HUES6 (cell line): Measurements from ENCODE around the gene CCDC92.

Experiments used
- H3K27ac ChIP-seq: 2 replicates; pipeline ENCODE4 v1.7.0; 2013; ENCODE audit warnings: low read depth, mild to moderate bottlenecking, low read length, inconsistent platforms
- H3K27me3 ChIP-seq: 2 replicates; pipeline ENCODE4 v1.6.1; 2013; ENCODE audit warnings: low read length; ENCODE audit not compliant: control insufficient read depth, insufficient read depth
- H3K36me3 ChIP-seq: 2 replicates; pipeline ENCODE4 v1.6.1; 2013; ENCODE audit warnings: low read length; ENCODE audit not compliant: control insufficient read depth, insufficient read depth
- H3K4me1 ChIP-seq: 2 replicates; pipeline ENCODE4 v1.6.1; 2013; ENCODE audit warnings: low read length; ENCODE audit not compliant: control insufficient read depth, insufficient read depth
- H3K4me3 ChIP-seq: 2 replicates; pipeline ENCODE4 v1.5.1; 2013; ENCODE audit warnings: low read depth, low read length
- H3K9ac ChIP-seq: one replicate; pipeline ENCODE4 v1.6.1; 2013; ENCODE audit warnings: mild to moderate bottlenecking, low read length
- H3K9me3 ChIP-seq: 2 replicates; pipeline ENCODE4 v1.6.1; 2013; ENCODE audit warnings: low read depth, low read length; ENCODE audit not compliant: control insufficient read depth, insufficient read depth

The CCDC92 gene

DNA sequence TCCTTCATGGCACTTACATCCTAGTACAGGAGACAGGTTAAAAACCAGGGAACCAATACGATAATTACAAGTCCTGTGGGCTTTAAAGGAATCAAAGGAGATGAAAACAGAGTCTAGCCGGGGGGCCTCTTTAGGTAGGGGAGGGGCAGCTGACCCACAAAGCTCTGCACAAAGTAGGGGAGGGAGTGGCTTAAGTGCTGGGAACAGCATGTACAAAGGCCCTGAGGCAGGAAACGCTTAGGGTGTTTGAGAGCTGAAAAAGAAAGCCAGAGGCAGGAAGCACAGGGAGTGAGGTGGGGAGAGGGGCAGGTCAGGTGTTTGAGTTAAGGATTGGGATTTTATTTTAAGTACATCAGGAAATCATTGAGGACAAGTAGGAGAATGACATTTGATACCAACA is 38.1 kb upstream of the CCDC92 start:
- no peak overlapping the region for H3K27ac ChIP-seq
- no peaks in the 10 kb centered on the region for H3K9me3 ChIP-seq
- no peak overlapping the region for H3K9ac ChIP-seq
- no peaks in the 10 kb centered on the region for H3K27me3 ChIP-seq
- H3K4me3 ChIP-seq = no peak overlapping the region
- peaks cover 7% of the 10 kb centered on the region; the same call in 1 of the 2 replicates for H3K4me1 ChIP-seq
- H3K36me3 ChIP-seq = peaks cover 22% of the 10 kb centered on the region

DNA sequence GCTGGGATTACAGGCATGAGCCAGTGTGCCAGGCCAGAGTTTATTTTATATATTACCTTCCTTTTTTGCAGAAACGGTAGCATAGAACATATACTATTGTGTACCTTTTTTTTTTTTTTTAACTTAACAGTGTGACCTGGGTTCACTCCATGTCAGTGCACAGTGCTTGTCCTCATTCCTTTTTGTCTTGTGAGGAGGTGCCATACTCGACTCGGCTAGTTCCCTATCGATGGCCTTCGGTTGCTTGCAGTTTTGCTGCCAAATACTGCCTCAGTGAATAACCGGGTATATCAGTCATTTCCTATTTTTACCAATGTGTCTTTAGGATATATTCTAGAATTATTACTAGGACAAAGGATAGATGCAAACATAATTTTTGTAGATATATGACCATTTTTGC is 37.1 kb upstream of the CCDC92 start:
- no peak overlapping the region for H3K4me3 ChIP-seq
- H3K36me3 ChIP-seq = peaks cover 22% of the 10 kb centered on the region
- H3K27me3 ChIP-seq = no peaks in the 10 kb centered on the region
- H3K4me1 ChIP-seq = peaks cover 7% of the 10 kb centered on the region; the same call in 1 of the 2 replicates
- no peak overlapping the region for H3K9ac ChIP-seq
- H3K9me3 ChIP-seq = no peaks in the 10 kb centered on the region
- no peak overlapping the region for H3K27ac ChIP-seq

DNA sequence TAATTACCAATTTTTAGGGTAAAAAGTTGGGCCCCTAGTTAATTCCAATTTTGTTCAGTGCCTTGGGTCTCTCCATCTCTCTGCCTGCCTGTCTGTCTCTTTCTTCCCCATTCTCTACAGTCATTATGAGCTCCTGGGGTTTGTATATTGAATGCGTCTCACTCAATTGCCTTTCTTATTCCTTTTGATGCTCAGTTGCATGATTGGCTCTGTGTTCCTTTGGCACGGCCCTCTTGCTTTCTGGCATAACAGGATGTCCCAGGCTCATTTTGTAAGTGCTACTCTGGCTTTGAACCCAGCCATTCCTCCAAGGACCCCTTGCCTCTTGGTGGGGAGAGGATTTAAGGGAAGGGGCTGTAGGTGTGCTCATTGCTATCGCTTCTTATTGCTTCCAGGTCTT is 36.0 kb upstream of the CCDC92 start:
- Histone ChIP-seq H3K9ac (no peak overlapping the region), H3K27me3 (no peaks in the 10 kb centered on the region), H3K4me1 (peaks cover 7% of the 10 kb centered on the region; the same call in 1 of the 2 replicates), H3K9me3 (no peaks in the 10 kb centered on the region), H3K27ac (no peak overlapping the region), H3K4me3 (no peak overlapping the region), H3K36me3 (peaks cover 22% of the 10 kb centered on the region)

DNA sequence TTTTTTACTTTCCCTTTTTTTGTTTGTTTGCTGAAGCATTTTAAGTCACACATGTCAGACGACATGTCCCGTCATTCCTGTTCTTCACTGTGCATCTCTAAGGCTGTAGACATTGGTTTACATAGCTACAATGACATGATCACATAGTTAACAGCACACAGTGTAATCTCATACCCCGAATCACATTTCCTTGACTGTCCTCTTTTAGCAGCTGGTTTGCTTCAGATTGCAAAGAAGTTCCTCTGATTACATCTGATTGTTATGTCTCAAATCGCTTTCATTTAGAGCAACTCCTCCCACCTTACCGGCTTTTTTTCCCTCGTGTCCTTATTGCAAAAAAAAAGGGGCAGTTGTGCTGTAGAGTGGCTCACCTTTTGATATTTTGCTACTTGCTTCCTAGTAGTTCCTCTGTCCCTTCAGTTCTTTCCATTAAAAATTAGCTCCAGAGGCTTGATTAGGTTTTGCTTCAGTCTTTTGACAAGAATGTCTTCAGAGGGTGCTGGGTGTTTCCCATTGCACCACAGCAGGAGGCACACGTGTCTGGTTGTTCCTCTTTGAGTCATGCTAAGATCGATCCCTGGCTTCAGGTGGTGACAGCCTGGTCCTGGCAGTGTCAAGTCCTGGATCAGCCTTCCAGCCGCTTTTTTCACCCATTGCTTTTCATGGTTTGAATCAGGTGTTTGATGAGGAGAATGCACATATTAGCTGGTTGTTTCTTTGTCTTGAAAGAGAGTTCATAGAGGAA is 35.4 kb upstream of the CCDC92 start:
- peaks cover 20% of the 10 kb centered on the region for H3K36me3 ChIP-seq
- no peak overlapping the region for H3K9ac ChIP-seq
- H3K9me3 ChIP-seq = no peaks in the 10 kb centered on the region
- H3K4me3 ChIP-seq = no peak overlapping the region
- no peak overlapping the region for H3K27ac ChIP-seq
- H3K27me3 ChIP-seq = no peaks in the 10 kb centered on the region
- H3K4me1 ChIP-seq = peaks cover 7% of the 10 kb centered on the region; the same call in 1 of the 2 replicates

DNA sequence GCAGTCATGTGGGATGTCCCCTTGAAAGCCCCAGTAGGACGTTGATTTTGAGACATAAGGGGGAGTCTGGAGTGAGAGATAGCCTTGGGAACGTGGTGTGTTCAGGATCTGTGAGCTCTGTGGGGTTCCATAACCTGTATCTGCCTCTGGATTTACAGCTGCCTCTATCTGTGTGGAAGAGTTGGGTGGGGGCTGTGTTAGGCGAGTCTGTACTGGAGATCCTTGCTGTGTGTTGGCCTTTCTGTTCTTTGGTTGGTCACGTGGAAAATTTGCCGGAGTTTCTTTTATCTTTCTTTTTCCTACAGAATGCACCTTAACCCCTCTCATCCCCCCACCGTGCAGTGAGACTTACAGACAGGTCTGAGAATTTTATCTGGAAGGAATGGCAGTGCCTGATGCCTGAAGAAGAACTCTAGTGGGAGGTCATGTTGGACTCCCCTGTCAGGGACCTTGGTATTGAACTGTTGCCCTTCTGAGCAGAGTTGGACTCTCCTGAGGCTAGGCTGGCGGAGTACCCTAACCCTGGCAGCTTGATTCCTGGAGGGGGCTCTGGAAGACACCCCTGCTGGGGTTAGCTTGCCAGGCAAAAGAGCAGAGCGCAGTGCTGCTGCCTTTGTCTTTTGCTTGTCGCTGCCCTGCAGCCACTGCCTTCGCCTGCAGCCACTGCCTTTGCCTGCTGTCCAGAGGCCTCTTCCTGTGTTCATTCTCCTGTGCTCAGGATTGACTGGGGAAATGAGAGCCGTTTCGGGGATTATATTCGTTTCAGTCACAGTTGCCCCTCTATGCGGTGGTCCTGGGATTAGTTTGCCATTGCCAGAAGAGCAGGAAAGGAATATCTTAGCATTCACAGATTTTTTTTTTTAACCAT is 34.4 kb upstream of the CCDC92 start:
- Histone ChIP-seq H3K4me1 (peaks cover 7% of the 10 kb centered on the region; the same call in 1 of the 2 replicates), H3K36me3 (peaks cover 10% of the 10 kb centered on the region), H3K4me3 (no peak overlapping the region), H3K27me3 (no peaks in the 10 kb centered on the region), H3K9me3 (no peaks in the 10 kb centered on the region), H3K27ac (no peak overlapping the region), H3K9ac (no peak overlapping the region)

DNA sequence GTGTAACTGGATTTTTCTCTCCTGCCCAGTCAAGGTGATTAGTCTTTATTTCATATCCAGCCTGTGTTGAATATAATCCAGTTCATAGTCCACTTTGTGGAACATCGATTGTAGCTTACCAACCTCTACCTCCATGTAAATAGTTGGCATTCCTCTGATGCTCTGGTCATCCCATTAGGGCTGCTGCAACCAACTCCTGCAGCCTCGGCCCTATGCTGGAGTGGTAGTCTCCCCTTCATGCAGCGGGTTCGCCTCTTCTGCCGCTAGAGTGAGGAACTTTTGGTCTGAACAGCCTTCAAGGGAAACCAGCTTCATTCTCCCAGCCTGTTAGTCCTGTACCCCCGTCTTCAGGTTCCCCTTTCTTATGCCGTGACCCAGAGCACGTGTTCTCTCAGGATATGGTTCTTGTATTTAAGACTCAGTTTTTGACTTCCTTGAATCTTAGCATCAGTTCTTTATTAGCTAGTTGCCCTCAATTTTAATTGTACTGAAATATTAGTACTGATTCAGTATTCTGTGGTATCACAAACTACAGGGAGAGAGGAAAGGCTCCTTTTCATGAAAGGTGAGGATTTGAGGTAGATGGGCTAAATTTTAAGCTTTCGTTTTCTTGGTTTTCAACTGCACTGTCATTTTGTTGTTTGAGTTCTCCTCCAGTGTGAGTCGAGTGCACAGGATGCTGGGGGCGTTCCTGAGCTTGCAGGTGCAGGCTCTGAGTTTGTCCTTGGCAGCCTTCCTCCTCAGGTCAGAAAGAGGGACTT is 33.6 kb upstream of the CCDC92 start:
- no peaks in the 10 kb centered on the region for H3K27me3 ChIP-seq
- peaks cover 6% of the 10 kb centered on the region; the same call in 1 of the 2 replicates for H3K36me3 ChIP-seq
- no peak overlapping the region for H3K9ac ChIP-seq
- H3K27ac ChIP-seq = no peak overlapping the region
- no peaks in the 10 kb centered on the region for H3K9me3 ChIP-seq
- no peak overlapping the region for H3K4me3 ChIP-seq
- peaks cover 7% of the 10 kb centered on the region; the same call in 1 of the 2 replicates for H3K4me1 ChIP-seq

DNA sequence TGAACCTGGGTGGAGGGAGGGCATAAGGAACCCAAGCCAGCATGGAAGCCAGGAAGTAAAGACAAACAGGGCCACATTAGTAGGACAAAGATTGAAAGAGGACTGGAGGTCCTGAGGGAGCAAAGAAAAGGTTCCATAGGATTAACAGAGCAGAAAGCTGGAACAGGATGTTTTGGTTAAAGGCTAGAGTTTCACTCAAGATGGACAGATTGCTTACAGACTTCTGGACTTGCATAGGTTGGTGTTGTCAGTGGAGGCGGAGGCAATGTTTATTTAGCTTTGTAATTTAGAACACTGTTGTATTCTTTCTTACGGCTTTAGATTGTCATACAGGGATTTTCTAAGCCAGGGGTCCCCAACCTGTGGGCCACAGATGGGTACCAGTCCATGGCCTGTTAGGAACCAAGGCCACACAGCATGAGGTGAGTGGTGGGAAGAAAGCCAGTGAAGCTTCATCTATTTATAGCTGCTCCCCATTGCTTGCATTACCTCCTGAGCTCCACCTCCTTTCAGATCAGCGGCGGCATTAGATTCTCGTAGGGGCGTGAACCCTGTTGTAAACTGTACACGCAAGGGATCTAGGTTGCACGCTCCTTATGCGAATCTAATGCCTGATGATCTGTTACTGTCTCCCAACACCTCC is 31.7 kb upstream of the CCDC92 start:
- no peaks in the 10 kb centered on the region for H3K27me3 ChIP-seq
- H3K27ac ChIP-seq = no peak overlapping the region
- peaks cover 7% of the 10 kb centered on the region; the same call in 1 of the 2 replicates for H3K4me1 ChIP-seq
- peaks cover 4% of the 10 kb centered on the region; the same call in 1 of the 2 replicates for H3K36me3 ChIP-seq
- H3K4me3 ChIP-seq = no peak overlapping the region
- no peaks in the 10 kb centered on the region for H3K9me3 ChIP-seq
- H3K9ac ChIP-seq = no peak overlapping the region

DNA sequence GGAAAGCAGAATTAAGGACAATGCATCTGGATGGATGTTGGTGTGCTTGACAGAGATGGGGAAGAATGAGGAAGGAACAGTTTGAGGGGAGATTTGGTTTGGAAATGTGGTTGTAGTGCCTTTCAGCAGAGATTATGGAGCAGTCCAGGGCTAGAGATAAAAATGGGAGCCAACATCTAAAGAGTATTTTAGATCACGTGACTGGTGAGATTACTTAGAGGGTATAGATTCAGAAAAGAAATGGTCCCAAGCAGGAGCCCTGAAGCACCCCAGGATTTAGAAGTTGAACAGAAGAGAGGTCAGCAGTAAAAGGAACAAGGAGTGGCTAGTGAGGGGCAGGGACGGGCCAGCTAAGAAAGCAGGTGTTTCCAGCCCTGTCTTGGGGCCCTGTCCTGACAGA is 30.0 kb upstream of the CCDC92 start:
- H3K9me3 ChIP-seq = no peaks in the 10 kb centered on the region
- no peak overlapping the region for H3K9ac ChIP-seq
- H3K4me3 ChIP-seq = no peak overlapping the region
- H3K4me1 ChIP-seq = no peaks in the 10 kb centered on the region; the same call in 1 of the 2 replicates
- no peaks in the 10 kb centered on the region for H3K27me3 ChIP-seq
- no peak overlapping the region for H3K27ac ChIP-seq
- peaks cover 4% of the 10 kb centered on the region; the same call in 1 of the 2 replicates for H3K36me3 ChIP-seq

DNA sequence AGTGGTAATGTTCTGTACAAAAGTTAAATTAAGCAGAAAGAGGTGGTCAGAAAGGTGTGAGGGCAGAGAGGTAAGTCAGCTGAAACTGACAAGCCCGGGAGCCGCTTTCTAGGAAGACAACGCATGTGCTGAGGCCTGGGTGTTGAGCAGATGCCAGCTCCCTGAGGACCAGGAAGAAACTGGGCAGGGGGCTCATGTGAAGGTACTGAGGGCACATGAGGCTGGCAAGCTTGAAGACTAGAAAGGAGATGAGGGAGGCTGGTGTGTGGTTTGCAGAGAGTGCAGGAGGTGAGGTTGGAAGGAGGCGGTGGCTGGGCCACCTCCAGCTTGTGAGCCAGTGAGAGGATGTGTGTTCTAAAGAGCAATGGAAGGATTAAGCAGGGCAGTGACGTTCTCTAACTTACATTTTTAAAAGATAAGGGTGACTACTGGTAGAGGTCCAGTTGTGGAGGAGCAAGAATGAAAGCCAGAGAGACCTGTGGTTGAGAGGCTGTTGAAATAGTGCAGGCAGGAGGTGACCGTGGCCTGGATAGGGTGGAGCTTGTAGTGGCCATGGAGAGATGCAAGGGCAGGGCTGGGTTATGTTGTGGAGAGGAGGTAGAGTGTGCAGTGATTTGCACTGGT is 29.5 kb upstream of the CCDC92 start:
- Histone ChIP-seq H3K36me3 (peaks cover 4% of the 10 kb centered on the region; the same call in 1 of the 2 replicates), H3K27me3 (no peaks in the 10 kb centered on the region), H3K4me3 (no peak overlapping the region), H3K27ac (no peak overlapping the region), H3K4me1 (no peaks in the 10 kb centered on the region; the same call in 1 of the 2 replicates), H3K9me3 (no peaks in the 10 kb centered on the region), H3K9ac (no peak overlapping the region)

DNA sequence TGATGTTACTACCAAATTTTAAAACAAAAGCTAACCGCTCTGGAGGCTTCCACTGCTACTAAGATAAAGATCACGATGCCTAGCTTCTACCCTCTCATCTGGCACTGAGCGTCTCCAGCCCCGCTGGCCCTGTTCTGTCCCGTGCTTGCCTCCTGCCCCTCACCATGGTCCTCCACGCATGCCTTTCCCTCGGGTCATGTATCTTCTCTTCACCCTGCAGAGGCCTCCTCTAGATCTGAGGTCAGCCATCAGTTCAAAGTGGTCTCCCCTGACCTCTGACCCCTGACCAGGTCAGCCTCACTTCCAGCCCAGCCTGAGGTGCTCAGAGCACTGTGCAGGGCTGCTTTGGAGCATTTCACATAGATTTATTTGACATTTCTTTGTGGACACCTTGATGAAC is 28.7 kb upstream of the CCDC92 start:
- Histone ChIP-seq H3K9me3 (no peaks in the 10 kb centered on the region), H3K27ac (no peak overlapping the region), H3K27me3 (no peaks in the 10 kb centered on the region), H3K4me3 (no peak overlapping the region), H3K36me3 (peaks cover 4% of the 10 kb centered on the region; the same call in 1 of the 2 replicates), H3K9ac (no peak overlapping the region), H3K4me1 (no peaks in the 10 kb centered on the region; the same call in 1 of the 2 replicates)
